Heart left ventricle (tissue), 16 donors: ENCODE data around the gene MYL11. TPM values are rescaled to one million over a fixed set of nuclear protein-coding genes. Genes with fewer than 3 reads are reported as not detected.
A peak's percentile ranks its signal among the peaks of the same experiment; 100 is the strongest.
"Not testable (repeated sequence)": the region's sequence is repeated elsewhere in the genome, so short reads cannot be mapped to it uniquely, and the experiment has no call there.

ENCODE experiments used
- ATAC-seq, 4 donors: fragments of 200-7000 bp; cut with Tn5 transposase; one replicate each; pipeline ENCODE4 v1.9.1; 2020 to 2022; ENCODE audit warnings: moderate library complexity in 4 of 4, mild to moderate bottlenecking in 3 of 4, moderate number of reproducible peaks in 1 of 4
- DNase-seq, 5 donors: peaks; one replicate each; pipeline ENCODE4 v3.0.0-alpha.2; 2020
- H3K27ac ChIP-seq, 12 donors: fragments of 200-600 bp; sonication (generic) in 4 of 12; one replicate each; pipeline versions ENCODE4 v1.5.0 to v1.8.0; 2016 to 2022; ENCODE audit warnings: mild to moderate bottlenecking in 2 of 12
- H3K27me3 ChIP-seq, 9 donors: fragments of 200-600 bp; sonication (generic) in 2 of 9; one replicate each; pipeline versions ENCODE4 v1.5.1 to v1.8.0; 2016 to 2022; ENCODE audit warnings: mild to moderate bottlenecking in 3 of 9
- H3K36me3 ChIP-seq, 9 donors: fragments of 200-600 bp; sonication (generic) in 2 of 9; one replicate each; pipeline versions ENCODE4 v1.5.0 to v1.8.0; 2018 to 2022; ENCODE audit warnings: mild to moderate bottlenecking in 2 of 9
- H3K4me1 ChIP-seq, 12 donors: fragments of 200-600 bp; sonication (generic) in 4 of 12; one replicate each; pipeline versions ENCODE4 v1.5.0 to v1.8.0; 2016 to 2022; ENCODE audit warnings: mild to moderate bottlenecking in 3 of 12
- H3K4me3 ChIP-seq, 12 donors: fragments of 200-600 bp; sonication (generic) in 4 of 12; one replicate each; pipeline versions ENCODE4 v1.5.0 to v1.8.0; 2017 to 2022; ENCODE audit warnings: mild to moderate bottlenecking in 9 of 12, moderate library complexity in 4 of 12
- H3K9me3 ChIP-seq, 12 donors: fragments of 200-600 bp; sonication (generic) in 4 of 12; one replicate each; pipeline versions ENCODE4 v1.5.0 to v1.8.0; 2016 to 2022; ENCODE audit warnings: mild to moderate bottlenecking in 1 of 12
- CTCF ChIP-seq, 12 donors: fragments of 200-600 bp; sonication (generic) in 4 of 12; IDR thresholded peaks; one replicate each; pipeline versions ENCODE4 v1.5.0 to v1.8.0; 2018 to 2022; ENCODE audit warnings: antibody characterized with exemption in 12 of 12, mild to moderate bottlenecking in 5 of 12
- POLR2A ChIP-seq, 2 donors: fragments of 450-650 bp; IDR thresholded peaks; one replicate each; pipeline ENCODE4 v1.6.1; 2017; ENCODE audit warnings: antibody characterized with exemption in 2 of 2, mild to moderate bottlenecking in 2 of 2, moderate library complexity in 2 of 2
- WGBS, 4 donors: extraction: QIAGEN DNeasy Blood & Tissue Kit in 2 of 4; methylation state at CpG; one replicate each; pipeline versions ENCODE4 v1.1.5 to v1.1.7; 2013 to 2018; 5-methylcytosine and 5-hydroxymethylcytosine counted together
- intact Hi-C, 10 donors: fragments of 100-400 bp; cut with DNase I; formaldehyde crosslinking; loops; one replicate each; pipeline versions ENCODE4 v1.11.1 to v1.14.2; 2022
- polyA plus RNA-seq, 2 donors: library from polyadenylated mRNA; stranded (reverse); fragments of 200-250 nt; gene quantifications; one replicate each; pipeline ENCODE4 v1.2.3, GENCODE V29; 2013
- total RNA-seq, 9 donors: library from RNA; depleted of rRNA in 2 of 9; stranded (reverse); fragments of >200 nt in 2 of 9; fragmentation: NEBNext Ultra II Directional in 3 of 9; extraction: Animal tissue kit (Norgen Biotek cat#: 25700) in 3 of 9; gene quantifications; one replicate each; pipeline versions ENCODE4 v1.1.0 to v1.2.4, GENCODE V29; 2016 to 2023
- donor health status: ischemic (EF 13 %, LVEDD 7.1; RV severe dilation, severe dysfunction).
- donor health status: healthy with polysubstance abuse.
- donor health status: DM: no; HTN: yes; CAD: no.
- donor health status: DM: no; HTN: no; CAD: no.
- donor health status: ischemic (EF 25% LVEDD 6.9; RV normal size, moderate dysfunction).
- donor health status: ischemic (EF 25% LVEDD 5.7; RV mildly dilated, moderate dysfunction).
- donor health status: healthy.
- donor health status: DM: yes; HTN: yes; CAD: no.
- donor health status: ischemic (EF 35%, LVEDD 5.7; RV mildly dilated, moderate dysfunction).
- donor health status: nonischemic (EF 11% LVEDD 7.7; RV severe dilation, severe dysfunction).
- donor health status: DM: yes; HTN: yes; CAD: no.
- donor health status: PGD.
- donor health status: ischemic (EF 29% LVEDD 5.4; RV normal size, mild dysfunction).
- donor health status: nonischemic (EF 23%, LVEDD 6.1; RV moderate dilation, normal function).

Gene MYL11
- total and polyA plus RNA-seq, 11 donors, result not detected

- intact Hi-C loops, result no loop called here
- Histone ChIP-seq H3K27ac (no peak overlapping the region), H3K4me3 (no peak overlapping the region)
Measured at GRCh38 chr16:30340621-30341020, 34.0 kb upstream of the MYL11 start.

GRCh38 chr16:30341971-30342370 lies 32.6 kb upstream of the MYL11 start:
- ATAC-seq, DNase-seq, H3K4me3 ChIP-seq, H3K27ac ChIP-seq, H3K4me1 ChIP-seq, intact Hi-C loops, H3K27me3 ChIP-seq, H3K36me3 ChIP-seq, H3K9me3 ChIP-seq: not testable (repeated sequence)
- WGBS, 4 donors, result 91 to 95% (median 93%) methylated on average over 8 of the region's 8 CpGs

More at GRCh38 chr16:30340621-30341020, 34.0 kb upstream of the MYL11 start:
- H3K36me3 ChIP-seq, result no peaks in the 10 kb centered on the region
- DNase-seq (no peak), ATAC-seq (no peak)
- peaks cover 0 to 9% (median 5%) of the 10 kb centered on the region in 12 donors for H3K4me1 ChIP-seq
- no peaks in the 10 kb centered on the region for H3K9me3 ChIP-seq
- 89 to 93% (median 91%) methylated on average over 11 to 13 of the region's 13 CpGs for WGBS, 4 donors
- no peak for TF ChIP-seq CTCF (IDR thresholded peaks at IDR 0.05)
- no peak for TF ChIP-seq POLR2A (IDR thresholded peaks at IDR 0.05)
- H3K27me3 ChIP-seq, result no peaks in the 10 kb centered on the region

GRCh38 chr16:30342751-30343490 lies 31.7 kb upstream of the MYL11 start:
- WGBS, 4 donors, result 93 to 96% (median 94%) methylated on average over 32 of the region's 32 CpGs
- Histone ChIP-seq H3K9me3 (no peaks in the 10 kb centered on the region), H3K4me3 (no peak overlapping the region), H3K36me3 (no peaks in the 10 kb centered on the region), H3K27ac (no peak overlapping the region), H3K27me3 (no peaks in the 10 kb centered on the region), H3K4me1 (no peaks in the 10 kb centered on the region)
- peak in 1 of 4 donors; percentile 11 for ATAC-seq
- intact Hi-C loops, result no loop called here
- DNase-seq, result no peak
- TF ChIP-seq POLR2A (IDR thresholded peaks at IDR 0.05) (no peak), CTCF (IDR thresholded peaks at IDR 0.05) (no peak)

- intact Hi-C loops, H3K27me3 ChIP-seq, ATAC-seq, H3K36me3 ChIP-seq, H3K9me3 ChIP-seq, DNase-seq, H3K4me3 ChIP-seq, H3K4me1 ChIP-seq, H3K27ac ChIP-seq: not testable (repeated sequence)
- WGBS, 4 donors, result 95 to 97% (median 96%) methylated on average over 11 of the region's 11 CpGs
Measured at GRCh38 chr16:30343491-30343820, 31.1 kb upstream of the MYL11 start.

GRCh38 chr16:30346286-30346685 lies 28.3 kb upstream of the MYL11 start:
- TF ChIP-seq CTCF (IDR thresholded peaks at IDR 0.05), result no peak
- no peak for TF ChIP-seq POLR2A (IDR thresholded peaks at IDR 0.05)
- Histone ChIP-seq H3K4me3 (no peak overlapping the region), H3K27me3 (no peaks in the 10 kb centered on the region), H3K27ac (no peak overlapping the region), H3K9me3 (no peaks in the 10 kb centered on the region), H3K4me1 (peaks cover 0 to under 1% (median 0%) of the 10 kb centered on the region in 12 donors), H3K36me3 (peaks cover 0 to 22% (median 16%) of the 10 kb centered on the region in 9 donors)
- intact Hi-C loops, result no loop called here
- WGBS, 4 donors, result 95 to 98% (median 95%) methylated on average over 3 of the region's 3 CpGs
- no peak for ATAC-seq
- DNase-seq, result no peak
